Measurements from ENCODE around the gene HOXB1. TPM values are rescaled to one million over a fixed set of nuclear protein-coding genes. Genes with fewer than 3 reads are reported as not detected.

HOXB1 gene
- total and polyA plus RNA-seq, 2 of the 8 experiments (the other 6 are each of a cell fraction or from before 2014, with no cell fraction given) = not detected

- TF ChIP-seq KDM5A (IDR thresholded peaks at IDR 0.05; ENCODE audit: low read length) = no peak
- no peak for TF ChIP-seq SRF (IDR thresholded peaks at IDR 0.05; ENCODE audit: low read depth, low read length)
- TF ChIP-seq BCL11A (IDR thresholded peaks at IDR 0.05; ENCODE audit: low read depth in 2 of 2, low read length in 2 of 2) = no peak
- TF ChIP-seq ATF3 (IDR thresholded peaks at IDR 0.05; ENCODE audit: insufficient read depth, low read depth, low read length) = no peak
- peak; percentile 8 for TF ChIP-seq EZH2 (IDR thresholded peaks at IDR 0.05; ENCODE audit: low read depth, low read length, severe bottlenecking)
Observed at GRCh38 chr17:48565925-48566710, 35.3 kb upstream of the HOXB1 start (continued).
